Mesangial cell (primary cell): ENCODE measurements around the gene RBL1. TPM values are rescaled to one million over a fixed set of nuclear protein-coding genes. Genes with fewer than 3 reads are reported as not detected.

Source experiments
- total RNA-seq: library from RNA; depleted of rRNA; stranded (reverse); fragments of >200 nt; gene quantifications from 2 replicates; pipeline ENCODE4 v1.2.3, GENCODE V29; 2015

RBL1 gene
- total RNA-seq, result 1.3 and 9.3 TPM in 2 replicates

GRCh38 chr20:37095599-37096414, at the start of gene RBL1:
TSS of gene RBL1 (minus strand) at chr20:37095997. CDS start at chr20:37095928, 69 bp downstream.

DNA sequence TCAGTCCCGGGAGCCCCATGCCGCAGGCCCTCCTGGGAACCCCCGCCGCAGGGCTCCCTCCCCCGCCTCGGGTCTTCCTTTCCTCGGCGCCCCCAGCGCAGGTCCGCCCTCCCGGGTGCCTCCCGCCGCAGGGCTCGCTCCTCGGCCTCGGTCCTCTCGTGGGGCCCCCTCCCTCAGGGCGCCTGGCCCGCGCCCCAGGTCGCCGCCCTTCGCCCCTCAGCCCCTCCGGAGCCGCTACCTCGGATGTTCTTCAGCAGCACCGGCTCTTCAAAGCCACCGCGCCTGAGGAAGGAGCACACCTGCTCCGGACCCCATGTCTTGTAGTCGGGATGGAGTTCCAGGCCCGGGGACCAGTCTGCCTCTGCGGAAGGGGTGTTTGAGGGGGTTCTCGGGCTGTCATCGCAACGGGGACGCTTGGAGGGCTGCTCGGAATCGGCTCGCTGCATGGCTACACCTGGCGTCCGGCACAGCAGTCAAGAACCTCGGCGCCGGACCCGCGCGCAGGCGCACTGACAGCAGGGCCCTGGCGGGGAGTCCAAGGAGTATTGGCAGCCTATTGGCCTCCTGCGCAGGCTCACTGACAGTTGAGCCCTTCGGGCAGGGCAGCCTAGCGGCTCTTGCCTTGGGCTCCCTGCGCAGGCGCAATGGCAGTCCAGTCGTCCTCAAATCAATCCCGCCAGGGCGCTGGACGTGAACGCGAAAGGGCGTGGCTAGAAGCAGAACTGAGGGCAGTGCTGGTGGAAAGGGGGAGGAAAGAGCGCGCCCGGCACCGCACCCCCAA, 144.4 kb downstream of the RBL1 start, which contains the start of gene SAMHD1:
TSS of gene SAMHD1 (minus strand) at position 511 of the 781 bp plus-strand sequence. CDS start at position 446, 65 bp downstream.

Other genes with a start within 250 kb of the RBL1 start
- 0.49 and 0.76 TPM in 2 replicates for gene TLDC2, start 219.9 kb downstream of the RBL1 start, total RNA-seq
- 14.3 and 21.5 TPM in 2 replicates for gene SAMHD1, start 144.3 kb downstream of the RBL1 start, total RNA-seq
- gene RPN2, start 83.3 kb upstream of the RBL1 start, total RNA-seq, result 173 and 253 TPM in 2 replicates
- gene MROH8, start 83.6 kb upstream of the RBL1 start, total RNA-seq, result 0.33 and 1.0 TPM in 2 replicates
- not detected in 2 replicates for gene GHRH, start 165.8 kb upstream of the RBL1 start, total RNA-seq
- 28.8 and 41.3 TPM in 2 replicates for gene MANBAL, start 193.7 kb upstream of the RBL1 start, total RNA-seq